ENCODE measurements around the gene PGA5. TPM values are rescaled to one million over a fixed set of nuclear protein-coding genes. Genes with fewer than 3 reads are reported as not detected.
A peak's percentile ranks its signal among the peaks of the same experiment; 100 is the strongest.

Gene PGA5
- total and polyA plus RNA-seq, 8 donors: 5.9 to 6,178 (median 1,177) TPM

DNA sequence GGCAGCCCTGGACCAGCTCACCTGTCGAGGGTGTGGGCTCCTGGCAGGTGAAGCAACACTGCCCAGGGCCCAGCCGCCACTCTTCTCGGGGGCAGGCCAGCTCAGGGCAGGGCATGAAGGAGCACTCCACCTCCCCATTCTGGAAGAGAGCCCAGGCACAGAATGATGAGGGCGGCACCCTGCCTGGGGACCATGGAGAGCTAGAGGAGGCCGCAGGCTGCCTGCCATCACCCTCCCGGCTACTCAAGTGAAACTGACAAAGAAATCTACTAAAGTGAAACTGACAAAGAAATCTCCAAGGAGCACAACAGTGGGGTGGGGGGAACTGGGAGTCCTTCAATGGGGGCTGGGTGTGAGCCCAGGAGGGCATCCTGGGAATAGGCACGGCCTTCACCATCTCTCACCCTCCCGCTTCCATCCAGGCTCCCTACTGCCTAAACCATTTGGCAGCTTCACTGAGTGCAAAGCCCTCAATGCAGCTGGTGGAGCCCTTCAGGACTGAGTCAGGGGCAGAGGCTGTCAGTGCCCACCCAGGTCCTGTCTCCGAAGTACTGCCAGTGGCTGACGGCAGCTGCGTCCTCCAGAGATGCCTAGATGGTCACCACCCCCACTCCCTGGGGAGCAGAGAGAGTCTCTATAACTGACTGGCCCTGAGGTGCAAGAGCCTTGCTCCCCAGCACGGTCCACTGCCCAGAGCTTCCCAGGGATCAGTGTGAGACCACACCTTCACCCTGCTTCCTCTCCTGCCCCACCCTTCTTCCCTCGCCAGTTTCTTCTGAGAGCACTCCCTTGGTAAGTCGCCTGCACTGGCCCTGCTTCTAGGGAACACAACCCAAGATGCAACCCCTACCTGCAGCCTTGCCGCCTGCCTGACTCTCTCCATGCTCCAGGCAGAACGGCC lies 32.5 kb downstream of the PGA5 start:
- H3K4me1 ChIP-seq: peaks cover 0 to 11% (median 0%) of the 10 kb centered on the region in 4 donors
- H3K4me3 ChIP-seq: no peak overlapping the region
- H3K9me3 ChIP-seq: no peaks in the 10 kb centered on the region
- H3K27ac ChIP-seq: no peak overlapping the region
- intact Hi-C loops (cut with DNase I; ENCODE audit: low total_unique reads): no loop called here
- peaks cover 0 to 8% (median 0%) of the 10 kb centered on the region in 3 donors for H3K27me3 ChIP-seq
- peak in 1 of 2 donors; percentile 71 for DNase-seq
- no peaks in the 10 kb centered on the region for H3K36me3 ChIP-seq
- no peak for TF ChIP-seq EP300 (IDR thresholded peaks at IDR 0.05)
- TF ChIP-seq, protein P1, sequence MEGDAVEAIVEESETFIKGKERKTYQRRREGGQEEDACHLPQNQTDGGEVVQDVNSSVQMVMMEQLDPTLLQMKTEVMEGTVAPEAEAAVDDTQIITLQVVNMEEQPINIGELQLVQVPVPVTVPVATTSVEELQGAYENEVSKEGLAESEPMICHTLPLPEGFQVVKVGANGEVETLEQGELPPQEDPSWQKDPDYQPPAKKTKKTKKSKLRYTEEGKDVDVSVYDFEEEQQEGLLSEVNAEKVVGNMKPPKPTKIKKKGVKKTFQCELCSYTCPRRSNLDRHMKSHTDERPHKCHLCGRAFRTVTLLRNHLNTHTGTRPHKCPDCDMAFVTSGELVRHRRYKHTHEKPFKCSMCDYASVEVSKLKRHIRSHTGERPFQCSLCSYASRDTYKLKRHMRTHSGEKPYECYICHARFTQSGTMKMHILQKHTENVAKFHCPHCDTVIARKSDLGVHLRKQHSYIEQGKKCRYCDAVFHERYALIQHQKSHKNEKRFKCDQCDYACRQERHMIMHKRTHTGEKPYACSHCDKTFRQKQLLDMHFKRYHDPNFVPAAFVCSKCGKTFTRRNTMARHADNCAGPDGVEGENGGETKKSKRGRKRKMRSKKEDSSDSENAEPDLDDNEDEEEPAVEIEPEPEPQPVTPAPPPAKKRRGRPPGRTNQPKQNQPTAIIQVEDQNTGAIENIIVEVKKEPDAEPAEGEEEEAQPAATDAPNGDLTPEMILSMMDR (IDR thresholded peaks at IDR 0.05): no peak
- TF ChIP-seq POLR2A (IDR thresholded peaks at IDR 0.05): no peak
- TF ChIP-seq POLR2AphosphoS5 (IDR thresholded peaks at IDR 0.05): no peak
- WGBS, 5 donors: 61 to 72% (median 66%) methylated on average over 14 to 16 of the region's 16 CpGs

DNA sequence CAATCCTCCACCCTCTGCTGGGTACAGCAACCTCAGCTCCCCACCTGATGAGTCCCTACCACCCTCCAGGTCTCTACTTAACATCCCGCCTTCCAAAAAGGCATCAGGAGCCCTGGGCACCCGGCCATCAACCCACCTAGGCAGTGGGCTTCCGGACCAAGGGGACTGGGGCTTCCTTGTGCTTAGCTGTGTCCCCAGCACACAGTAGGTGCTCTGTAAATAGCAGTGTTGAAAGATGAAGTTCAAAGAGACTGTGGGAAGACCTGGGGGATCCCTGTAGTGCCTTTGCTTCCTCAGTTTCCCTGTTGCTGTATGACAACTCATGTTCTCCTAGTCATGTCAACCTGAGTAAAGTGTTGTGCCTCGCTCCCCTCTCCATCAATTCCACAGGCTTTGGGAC lies 33.1 kb downstream of the PGA5 start:
- Histone ChIP-seq H3K27ac (no peak overlapping the region), H3K9me3 (no peaks in the 10 kb centered on the region), H3K4me1 (peaks cover 0 to 11% (median 0%) of the 10 kb centered on the region in 4 donors), H3K36me3 (no peaks in the 10 kb centered on the region), H3K4me3 (no peak overlapping the region), H3K27me3 (peaks cover 0 to 8% (median 0%) of the 10 kb centered on the region in 3 donors)
- intact Hi-C loops (cut with DNase I; ENCODE audit: low total_unique reads): no loop called here
- no peak for DNase-seq
- TF ChIP-seq POLR2AphosphoS5 (IDR thresholded peaks at IDR 0.05) (no peak), POLR2A (IDR thresholded peaks at IDR 0.05) (no peak), EP300 (IDR thresholded peaks at IDR 0.05) (no peak)
- TF ChIP-seq, protein P1 (IDR thresholded peaks at IDR 0.05): no peak
- WGBS, 5 donors: 84 to 97% (median 95%) methylated on average over 4 of the region's 4 CpGs

DNA sequence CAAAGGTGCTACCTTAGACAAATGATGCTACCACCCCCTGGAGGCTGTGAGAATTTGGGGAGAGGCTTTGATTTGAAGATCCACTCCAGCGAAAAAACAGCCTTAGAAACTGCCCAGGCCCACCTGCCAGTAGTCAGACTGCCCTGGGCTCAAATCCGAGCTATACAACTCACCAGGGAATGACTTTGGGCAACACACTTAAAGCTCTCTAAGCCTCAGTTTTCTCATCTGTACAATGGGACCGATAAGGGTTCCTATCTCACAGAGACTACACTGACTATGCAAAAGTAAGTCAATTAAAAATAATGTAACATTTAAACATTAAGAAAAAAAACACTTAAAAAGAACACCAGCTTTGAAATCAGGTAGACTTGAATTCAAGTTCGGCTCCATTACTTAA lies 34.2 kb downstream of the PGA5 start:
- intact Hi-C loops (cut with DNase I; ENCODE audit: low total_unique reads): no loop called here
- peaks cover 0 to 8% (median 0%) of the 10 kb centered on the region in 3 donors for H3K27me3 ChIP-seq
- H3K4me1 ChIP-seq: peaks cover 0 to 11% (median under 1%) of the 10 kb centered on the region in 4 donors
- no peaks in the 10 kb centered on the region for H3K36me3 ChIP-seq
- 90 to 94% (median 93%) methylated on average over 4 of the region's 4 CpGs for WGBS, 5 donors
- H3K4me3 ChIP-seq: no peak overlapping the region
- H3K27ac ChIP-seq: no peak overlapping the region
- TF ChIP-seq POLR2AphosphoS5 (IDR thresholded peaks at IDR 0.05) (no peak), EP300 (IDR thresholded peaks at IDR 0.05) (no peak), POLR2A (IDR thresholded peaks at IDR 0.05) (no peak)
- TF ChIP-seq, protein P1 (IDR thresholded peaks at IDR 0.05): no peak
- no peak for DNase-seq
- no peaks in the 10 kb centered on the region for H3K9me3 ChIP-seq

DNA sequence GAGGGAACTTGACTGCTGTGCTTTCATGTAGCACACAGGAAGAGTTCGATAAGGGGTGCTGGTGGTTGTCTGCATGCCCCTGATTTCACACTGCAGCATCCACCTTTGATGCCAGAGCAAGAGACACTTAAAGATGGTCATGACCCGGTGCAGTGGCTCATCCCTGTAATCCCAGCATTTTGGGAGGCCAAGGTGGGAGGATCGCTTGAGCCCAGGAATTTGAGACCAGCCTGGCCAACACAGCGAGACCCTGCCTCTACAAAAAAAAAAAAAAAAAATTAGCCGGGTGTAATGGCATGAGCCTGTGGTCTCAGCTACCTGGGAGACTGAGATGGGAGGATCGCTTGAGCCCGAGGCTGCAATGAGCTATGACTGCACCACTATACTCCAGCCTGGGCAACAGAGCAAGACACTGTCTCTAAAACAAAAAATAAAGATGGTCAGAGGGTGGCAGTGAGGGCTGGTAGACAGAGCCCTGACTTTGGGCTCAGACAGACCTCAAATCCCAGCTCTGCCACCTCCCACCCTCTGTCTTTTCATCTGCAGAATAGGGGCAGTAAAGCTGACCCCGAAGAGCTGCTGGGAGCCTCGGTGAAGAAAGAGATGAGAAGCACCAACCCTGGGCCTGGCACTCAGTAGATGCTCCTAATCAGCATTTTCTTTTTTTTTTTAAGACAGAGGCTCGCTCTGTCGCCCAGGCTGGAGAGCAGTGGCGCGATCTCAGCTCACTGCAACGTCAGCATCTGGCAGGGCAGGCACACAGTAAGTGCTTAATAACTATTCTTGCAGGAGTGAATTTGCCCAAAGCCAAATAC lies 36.4 kb downstream of the PGA5 start:
- peaks cover 0 to 17% (median 0%) of the 10 kb centered on the region in 3 donors for H3K27me3 ChIP-seq
- peaks cover 0 to 27% (median 17%) of the 10 kb centered on the region in 4 donors for H3K4me1 ChIP-seq
- TF ChIP-seq POLR2A (IDR thresholded peaks at IDR 0.05): no peak
- no peak for TF ChIP-seq EP300 (IDR thresholded peaks at IDR 0.05)
- TF ChIP-seq POLR2AphosphoS5 (IDR thresholded peaks at IDR 0.05): no peak
- TF ChIP-seq, protein P1 (IDR thresholded peaks at IDR 0.05): no peak
- WGBS, 5 donors: 86 to 91% (median 89%) methylated on average over 14 of the region's 14 CpGs
- H3K4me3 ChIP-seq: no peak overlapping the region
- no peak overlapping the region for H3K27ac ChIP-seq
- no peaks in the 10 kb centered on the region for H3K9me3 ChIP-seq
- H3K36me3 ChIP-seq: no peaks in the 10 kb centered on the region
- intact Hi-C loops (cut with DNase I; ENCODE audit: low total_unique reads): no loop called here
- DNase-seq: no peak

All from stomach (tissue), 9 donors.